ENCODE results near the gene EHBP1L1.

Gene EHBP1L1

DNA sequence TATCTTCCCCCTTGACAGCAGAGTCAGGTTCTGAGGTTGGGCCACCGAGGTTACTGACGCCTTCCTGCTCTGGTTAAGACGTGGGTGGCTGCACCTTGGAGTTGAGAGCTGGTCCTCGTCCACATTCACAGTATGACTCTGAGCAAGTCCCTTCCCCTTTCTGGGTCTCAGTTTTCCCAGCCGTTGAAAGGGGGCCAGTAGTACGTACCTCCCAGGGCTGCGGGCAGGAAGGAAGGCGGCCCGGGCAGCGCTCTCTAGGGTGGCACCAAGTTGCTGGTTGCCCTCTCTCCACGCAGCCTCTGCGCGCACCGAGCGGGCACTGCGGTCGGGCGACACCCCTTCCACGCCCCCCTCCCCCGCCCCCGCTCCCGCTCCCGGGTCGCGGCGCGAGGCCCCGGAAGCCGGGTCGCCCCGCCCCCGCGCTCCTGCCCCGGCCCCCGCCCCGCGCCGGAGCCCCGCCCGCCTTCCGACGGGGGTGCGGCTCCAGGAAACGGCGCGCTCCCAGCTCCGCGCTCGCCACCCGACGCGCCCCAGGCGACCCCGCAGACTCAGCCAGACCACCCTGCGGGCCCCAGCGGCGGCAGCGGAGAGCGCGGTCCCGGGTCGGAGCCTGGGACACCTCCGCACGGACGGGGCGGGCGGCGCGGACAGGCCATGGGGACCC, at the start of gene EHBP1L1:
TSS of gene EHBP1L1 (plus strand) at position 486 of the 664 bp plus-strand sequence. CDS start 250 bp downstream, outside the sequence.
- peak; percentile 80 to 83 for DNase-seq

DNA sequence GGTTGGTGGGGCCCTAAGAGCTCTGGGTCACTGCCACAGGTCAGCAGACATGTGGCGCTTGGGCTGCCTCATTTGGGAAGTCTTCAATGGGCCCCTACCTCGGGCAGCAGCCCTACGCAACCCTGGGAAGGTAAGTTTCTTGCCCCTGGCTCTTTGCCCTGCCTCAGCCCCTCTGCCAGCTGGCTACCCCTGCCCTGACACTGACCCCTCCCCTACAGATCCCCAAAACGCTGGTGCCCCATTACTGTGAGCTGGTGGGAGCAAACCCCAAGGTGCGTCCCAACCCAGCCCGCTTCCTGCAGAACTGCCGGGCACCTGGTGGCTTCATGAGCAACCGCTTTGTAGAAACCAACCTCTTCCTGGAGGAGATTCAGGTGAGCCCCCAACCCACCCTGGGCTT, 49.1 kb upstream of the EHBP1L1 start:
- no peak for DNase-seq

GRCh38 chr11:65528819-65529350, 47.0 kb upstream of the EHBP1L1 start:
- DNase-seq: no peak

DNA sequence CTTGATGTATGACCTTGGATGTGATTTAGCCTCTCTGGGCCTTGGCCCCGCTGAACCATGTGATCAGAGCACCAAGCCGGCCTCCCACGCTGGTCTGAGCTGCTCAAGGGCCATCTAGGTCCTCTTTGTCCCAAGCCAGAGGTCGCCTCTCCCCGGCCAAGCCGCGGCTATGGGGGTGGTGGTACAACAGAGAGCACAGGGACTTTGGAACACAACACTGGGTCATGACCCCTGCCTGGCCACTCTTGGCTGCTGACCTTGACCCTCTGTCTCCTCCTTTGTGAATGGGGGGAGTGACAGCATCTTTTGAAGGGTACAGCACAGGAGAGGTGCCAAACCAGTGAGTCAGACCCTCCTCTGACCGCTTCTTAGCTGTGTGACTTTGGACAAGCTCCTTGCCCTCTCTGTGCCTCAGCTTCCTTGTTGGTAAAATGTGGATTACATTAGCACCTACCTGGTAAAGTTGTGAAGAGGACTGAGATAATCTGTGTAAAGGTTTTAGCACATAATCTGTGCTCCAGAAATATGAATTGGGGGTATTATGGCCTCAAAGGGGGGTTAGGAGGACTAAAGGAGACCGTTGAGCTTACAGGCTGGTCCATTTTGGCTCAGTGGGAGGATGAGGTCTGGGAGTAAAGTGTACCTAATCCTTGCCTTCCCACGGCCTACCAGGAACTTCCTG, 46.2 kb upstream of the EHBP1L1 start:
- DNase-seq: no peak

- DNase-seq: no peak
Measured at GRCh38 chr11:65530157-65530496, 45.7 kb upstream of the EHBP1L1 start.

DNA sequence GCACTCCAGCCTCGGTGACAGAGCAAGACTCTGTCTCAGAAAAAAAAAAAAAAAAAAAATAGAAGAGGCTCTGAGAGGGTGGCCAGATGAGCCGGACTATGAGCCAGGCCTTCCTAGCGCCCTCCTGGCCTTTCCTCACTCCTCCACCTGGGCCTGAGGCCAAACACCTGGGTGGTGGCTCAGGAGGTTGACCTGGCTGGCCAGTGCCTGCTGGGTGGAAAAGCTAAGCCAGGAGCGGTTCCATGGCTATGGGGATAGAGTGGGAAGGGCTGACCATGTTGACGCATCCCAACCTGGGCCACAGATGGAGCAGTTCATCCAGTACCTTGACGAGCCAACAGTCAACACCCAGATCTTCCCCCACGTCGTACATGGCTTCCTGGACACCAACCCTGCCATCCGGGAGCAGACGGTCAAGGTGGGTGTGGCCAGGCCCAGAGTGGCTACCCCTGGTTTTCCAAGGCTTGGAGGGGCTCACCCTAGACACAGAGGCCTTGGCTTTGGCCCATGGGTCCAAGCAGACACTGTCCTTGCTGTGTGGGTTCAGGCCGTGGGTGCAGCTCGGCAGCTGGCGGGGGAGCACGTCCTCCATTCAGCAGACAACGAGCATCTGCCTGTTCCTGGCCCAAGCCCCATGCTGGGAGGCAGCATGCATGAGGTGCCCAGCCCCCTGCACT, 43.3 kb upstream of the EHBP1L1 start:
- no peak for DNase-seq

- DNase-seq: no peak
Measured at GRCh38 chr11:65535102-65535501, 40.8 kb upstream of the EHBP1L1 start.

DNA sequence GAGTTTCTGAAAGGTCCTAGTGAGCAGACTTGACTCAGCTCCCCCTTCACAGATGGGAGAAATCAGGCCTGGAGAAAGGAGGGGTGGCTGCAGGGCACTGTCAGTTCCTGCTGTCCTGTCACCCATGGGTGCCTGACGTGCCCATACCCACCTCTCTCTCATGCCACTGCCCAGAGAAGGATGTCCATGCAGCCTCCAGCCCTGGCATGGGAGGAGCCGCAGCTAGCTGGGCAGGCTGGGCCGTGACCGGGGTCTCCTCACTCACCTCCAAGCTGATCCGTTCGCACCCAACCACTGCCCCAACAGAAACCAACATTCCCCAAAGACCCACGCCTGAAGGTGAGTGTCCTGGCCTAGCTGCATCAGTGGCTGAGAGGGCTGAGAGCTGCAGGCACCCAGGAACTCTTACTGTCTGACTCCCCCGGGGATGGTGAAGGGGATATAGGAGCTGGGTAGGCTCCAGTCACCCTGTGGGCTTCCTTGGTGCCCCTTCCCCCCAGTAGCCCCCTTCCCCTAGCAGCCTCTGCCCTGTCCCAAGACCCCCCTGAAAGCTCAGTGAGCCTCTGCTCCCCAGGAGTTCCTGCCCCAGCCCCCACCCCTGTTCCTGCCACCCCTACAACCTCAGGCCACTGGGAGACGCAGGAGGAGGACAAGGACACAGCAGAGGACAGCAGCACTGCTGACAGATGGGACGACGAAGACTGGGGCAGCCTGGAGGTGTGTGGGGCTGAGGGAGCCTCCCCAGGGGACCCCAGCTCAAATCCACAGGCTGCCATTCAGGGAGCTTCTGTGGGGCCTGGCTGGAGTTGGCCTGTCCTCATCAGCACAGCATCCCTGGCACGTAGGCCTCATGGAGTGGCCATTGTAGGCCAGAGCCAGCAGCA, 39.2 kb upstream of the EHBP1L1 start:
- DNase-seq: no peak

DNA sequence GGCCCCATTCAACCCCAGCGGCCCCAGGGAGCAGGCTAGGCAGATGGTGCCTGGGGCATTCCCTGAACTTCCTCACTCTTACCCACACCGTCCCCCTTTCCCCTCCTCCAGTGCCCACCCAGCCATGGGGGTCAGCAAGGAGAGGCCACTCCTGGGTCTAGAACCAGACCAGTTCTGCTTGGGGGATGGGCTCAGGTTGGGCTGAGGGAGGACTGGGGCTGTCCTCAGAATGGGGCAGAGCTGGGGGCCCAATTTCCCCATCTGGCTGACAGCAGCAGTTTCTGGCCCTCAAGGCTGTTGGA, 38.6 kb upstream of the EHBP1L1 start:
- no peak for DNase-seq

GRCh38 chr11:65537620-65538231, 38.1 kb upstream of the EHBP1L1 start:
- DNase-seq: no peak

GRCh38 chr11:65538232-65538914, 37.5 kb upstream of the EHBP1L1 start:
- no peak for DNase-seq

GRCh38 chr11:65538915-65539743, 36.7 kb upstream of the EHBP1L1 start:
- no peak for DNase-seq

GRCh38 chr11:65539744-65540289, 36.0 kb upstream of the EHBP1L1 start:
- DNase-seq: no peak

DNA sequence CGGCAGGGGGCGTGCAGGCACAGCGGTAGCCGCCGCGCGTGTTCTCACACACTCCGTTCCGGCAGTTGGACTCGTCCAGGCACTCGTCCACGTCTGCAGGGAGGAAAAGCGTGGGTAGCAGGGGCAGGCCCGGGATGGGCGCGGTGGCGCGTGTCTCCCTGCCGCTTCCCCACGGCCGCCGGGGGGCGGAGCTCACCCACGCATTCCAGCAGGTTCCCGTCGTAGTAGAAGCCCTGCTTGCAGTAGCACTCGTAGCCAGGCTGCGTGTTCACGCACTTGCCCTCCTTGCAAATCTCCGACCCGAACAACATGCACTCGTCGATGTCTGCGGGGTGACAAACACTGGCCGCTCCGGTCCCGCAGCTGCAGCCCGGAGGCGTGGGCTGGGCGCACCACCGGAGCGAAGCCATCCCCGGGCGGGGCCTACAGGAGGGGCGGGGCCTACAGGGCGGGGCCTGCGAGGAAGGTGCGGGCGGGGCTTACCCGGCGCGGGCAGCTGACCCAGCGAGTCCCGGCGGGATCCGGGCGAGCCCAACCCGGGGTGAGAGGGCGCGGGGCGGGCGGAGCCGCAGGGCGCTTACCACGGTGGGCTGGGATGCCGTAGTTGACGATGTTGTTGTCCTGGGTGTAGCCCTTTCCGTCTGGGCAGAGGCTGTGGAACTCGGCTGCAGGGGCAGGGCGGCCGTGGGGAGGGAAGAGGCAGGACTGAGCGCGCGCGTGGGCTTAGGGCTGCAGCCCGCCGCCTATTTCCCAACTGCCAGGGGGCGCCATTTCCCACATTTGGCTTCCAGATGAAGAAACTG, 35.4 kb upstream of the EHBP1L1 start:
- DNase-seq: peak; percentile 96

DNA sequence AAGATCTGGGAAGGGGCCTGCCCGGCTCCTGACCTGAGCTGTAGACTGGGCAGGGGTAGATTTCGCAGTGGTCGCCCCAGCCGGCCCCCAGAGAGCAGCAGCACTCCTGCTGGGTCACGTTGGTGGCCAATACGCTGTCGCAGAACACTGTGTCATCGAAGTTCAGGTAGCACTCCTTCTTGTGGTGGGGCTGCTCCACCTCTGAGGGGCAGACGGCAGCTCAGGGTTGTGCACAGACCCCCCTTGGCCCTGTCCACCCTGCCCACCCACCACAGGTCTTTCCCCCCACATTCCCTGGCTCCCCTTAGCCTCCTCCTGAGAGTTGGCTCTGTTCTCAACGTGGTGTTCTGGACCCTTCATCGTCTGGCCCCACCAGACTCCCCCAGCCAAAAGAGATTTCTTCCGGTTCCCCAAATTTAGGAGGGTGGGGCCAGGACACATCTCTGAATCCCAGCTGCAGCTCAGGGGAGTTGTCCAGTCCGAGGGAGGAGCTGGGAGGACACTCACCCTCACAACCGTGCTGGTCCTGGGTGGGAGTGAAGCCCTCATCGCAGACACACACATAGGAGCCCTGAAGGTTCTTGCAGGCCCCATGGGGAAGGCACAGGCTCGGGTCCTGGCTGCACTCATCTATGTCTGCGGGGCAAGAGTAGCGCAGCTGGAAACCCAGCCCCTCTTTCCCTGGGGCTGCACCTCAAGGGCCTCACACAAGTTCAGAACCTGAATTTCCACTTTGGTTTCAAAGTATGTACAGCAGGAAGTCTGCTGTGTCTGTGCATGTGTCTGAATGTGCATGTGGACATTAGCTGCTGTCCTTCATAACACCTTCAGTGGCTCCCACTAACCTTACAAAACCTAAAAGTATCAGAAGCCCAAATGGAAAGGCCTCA, 34.5 kb upstream of the EHBP1L1 start:
- no peak for DNase-seq

DNA sequence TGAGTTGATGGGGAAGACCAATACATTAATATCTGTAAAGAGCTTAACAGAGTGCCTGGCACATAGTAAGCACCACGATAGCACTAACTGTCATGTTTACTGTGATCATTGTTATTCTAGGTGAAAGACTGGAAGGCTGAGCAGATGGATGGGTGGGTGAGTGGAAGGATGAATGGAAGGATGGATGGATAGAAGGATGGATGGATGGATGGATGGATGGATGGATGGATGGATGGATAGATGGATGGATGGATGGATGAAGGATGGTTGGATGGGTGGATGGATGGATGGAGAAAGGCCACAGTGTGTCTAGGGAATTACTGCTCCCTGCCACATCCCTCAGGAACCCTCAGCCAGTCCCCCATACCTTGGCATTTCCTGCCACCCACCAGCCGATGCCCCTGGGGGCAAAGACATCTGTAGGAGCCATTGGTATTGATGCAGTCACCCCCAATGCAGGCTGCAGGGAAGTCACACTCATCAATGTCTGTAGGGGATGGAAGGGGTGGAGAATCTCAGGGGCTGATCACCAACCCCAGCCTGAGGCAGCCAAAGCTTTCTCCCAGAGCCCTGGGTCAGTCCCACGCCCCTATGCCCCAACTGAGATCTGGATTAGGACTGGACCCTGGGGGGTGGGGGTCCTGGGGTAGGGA, 33.0 kb upstream of the EHBP1L1 start:
- no peak for DNase-seq

GRCh38 chr11:65545853-65546216, 30.0 kb upstream of the EHBP1L1 start:
- DNase-seq: no peak

- peak; percentile 99 for DNase-seq
Measured at GRCh38 chr11:65546217-65546958, 29.5 kb upstream of the EHBP1L1 start.

Data from activated CD4-positive, alpha-beta T cell treated with anti-CD3 and anti-CD28 coated beads, Interleukin-2, amount 50 U/mL, for 48 hours (primary cell).